Gastrocnemius medialis (tissue), 4 donors: ENCODE measurements around the gene NKD1.

Experiments
- CTCF ChIP-seq, 5 experiments: fragments of 450-650 bp in 3 of 5; fragments of 200-600 bp in 2 of 5; sonication (generic) in 2 of 5; IDR thresholded peaks in 4 of 5; conservative IDR thresholded peaks in 1 of 5; 1 replicate in 4 of 5; 2 replicates in 1 of 5; pipeline ENCODE4 v1.5.1; 2016 to 2019; ENCODE audit warnings: antibody characterized with exemption in 5 of 5, mild to moderate bottlenecking in 3 of 5, moderate library complexity in 3 of 5
- POLR2A ChIP-seq, 2 donors: fragments of 450-650 bp; IDR thresholded peaks; one replicate each; pipeline ENCODE4 v1.6.1; 2017; ENCODE audit warnings: antibody characterized with exemption in 2 of 2, mild to moderate bottlenecking in 2 of 2, moderate library complexity in 2 of 2

DNA sequence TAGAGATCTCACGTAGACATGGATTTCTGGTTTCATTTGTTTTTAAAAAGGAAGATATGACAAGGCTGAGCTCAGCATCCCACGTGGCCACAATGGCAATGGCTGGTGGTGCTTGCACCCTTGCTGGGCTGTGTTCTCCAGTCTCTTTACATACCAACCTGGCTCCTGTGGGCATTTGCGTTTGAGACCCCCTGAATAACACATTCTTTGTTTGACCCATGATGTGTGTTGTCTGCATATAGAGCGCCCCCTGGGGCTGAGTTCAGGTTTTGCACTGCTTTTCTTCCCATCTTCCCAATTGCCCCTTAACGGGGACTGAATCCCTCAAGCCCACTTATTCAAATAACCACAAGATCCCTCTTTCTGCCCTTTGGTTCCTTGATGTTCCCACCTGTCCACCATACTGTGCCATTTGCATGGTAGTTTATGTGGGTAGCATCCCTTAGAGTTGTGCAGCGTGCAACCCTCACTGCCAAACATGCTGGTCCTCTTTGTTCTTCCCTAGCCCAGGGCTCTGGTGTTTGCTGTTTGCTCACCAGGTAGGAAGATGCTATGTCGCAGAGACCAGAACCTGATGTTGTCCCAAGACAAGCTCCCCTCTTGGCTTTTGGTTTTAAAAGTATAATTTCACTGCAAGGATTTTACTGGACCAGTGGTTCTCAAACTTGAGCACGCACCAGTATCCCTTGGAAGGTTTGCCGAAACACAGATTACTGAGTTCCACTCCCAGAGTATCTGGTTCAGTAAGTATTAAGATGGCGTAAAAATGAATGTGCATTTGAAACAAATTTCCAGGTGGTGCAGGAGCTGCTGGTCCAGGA, 38.5 kb upstream of the NKD1 start:
- TF ChIP-seq CTCF (IDR thresholded peaks at IDR 0.05 in 4 of 5, conservative IDR thresholded peaks at IDR 0.05 in 1 of 5) (no peak), POLR2A (IDR thresholded peaks at IDR 0.05) (no peak)
